ENCODE data around the gene CA10. TPM values are rescaled to one million over a fixed set of nuclear protein-coding genes. Genes with fewer than 3 reads are reported as not detected.

CA10 gene
- total and polyA plus RNA-seq, 2 of the 4 experiments (the other 2 are of a cell fraction) = not detected

GRCh38 chr17:51907041-51907440 is 251.5 kb downstream of the CA10 start:
- Histone ChIP-seq H3K4me1 (ENCODE audit: control insufficient read depth, insufficient read depth, low read length) (no peaks in the 10 kb centered on the region), H2BK15ac (ENCODE audit: low read depth, low read length) (no peak overlapping the region), H2AK9ac (replicated peaks; ENCODE audit: low read depth, low read length, poor library complexity) (no peak overlapping the region), H3K4ac (ENCODE audit: low read depth, low read length) (no peak overlapping the region), H4K20me1 (ENCODE audit: insufficient read depth, low read length) (no peaks in the 10 kb centered on the region), H4K5ac (ENCODE audit: low read depth, low read length) (no peak overlapping the region), H3K27ac (ENCODE audit: insufficient read depth, low read length) (no peak overlapping the region), H3K4me3 (ENCODE audit: insufficient read depth, low read depth, low read length) (no peak overlapping the region), H3K18ac (ENCODE audit: low read depth, low read length) (no peak overlapping the region), H3K9ac (ENCODE audit: low read depth, low read length) (no peak overlapping the region), H3K27me3 (ENCODE audit: control insufficient read depth, insufficient read depth, low read length) (no peaks in the 10 kb centered on the region), H3K14ac (replicated peaks; ENCODE audit: low read depth, low read length) (no peak overlapping the region), H3K4me2 (ENCODE audit: low read depth, low read length) (no peak overlapping the region), H3K36me3 (ENCODE audit: control insufficient read depth, insufficient read depth, low read length) (no peaks in the 10 kb centered on the region), H2AFZ (replicated peaks; ENCODE audit: low read length, poor library complexity) (no peak overlapping the region), H3K9me1 (ENCODE audit: insufficient read depth, low read length) (no peaks in the 10 kb centered on the region), H3K23ac (ENCODE audit: low read depth, low read length) (no peak overlapping the region), H4K91ac (ENCODE audit: insufficient read depth, low read depth, low read length) (no peak overlapping the region), H2AK5ac (ENCODE audit: low read depth, low read length) (no peak overlapping the region), H3K9me3 (ENCODE audit: control insufficient read depth, insufficient read depth, low read length) (peaks cover 16% of the 10 kb centered on the region), H2BK20ac (ENCODE audit: low read depth, low read length) (no peak overlapping the region), H2BK120ac (ENCODE audit: low read depth, low read length) (no peak overlapping the region), H2BK5ac (ENCODE audit: low read depth, low read length, poor library complexity, severe bottlenecking) (no peak overlapping the region), H3K79me1 (ENCODE audit: low read depth in 1 of 2, low read length in 2 of 2) (no peaks in the 10 kb centered on the region), H4K8ac (ENCODE audit: low read depth in 2 of 2, low read length in 2 of 2) (no peak overlapping the region), H3K56ac (ENCODE audit: extremely low read depth, insufficient read depth, low read length) (no peak overlapping the region)
- POLR2A ChIA-PET (ENCODE audit: unreplicated experiment) = no interaction called here
- TF ChIP-seq ELK1 (IDR thresholded peaks at IDR 0.05; ENCODE audit: borderline replicate concordance, low read depth, low read length) (no peak), RAD21 (IDR thresholded peaks at IDR 0.05; ENCODE audit: low read length) (no peak), CTCF (conservative IDR thresholded peaks at IDR 0.05; ENCODE audit: low read depth, low read length) (no peak), SMC3 (IDR thresholded peaks at IDR 0.05; ENCODE audit: low read depth, low read length) (no peak), POLR2A (IDR thresholded peaks at IDR 0.05; ENCODE audit: low read depth, low read length) (no peak), MAZ (IDR thresholded peaks at IDR 0.05; ENCODE audit: borderline replicate concordance, low read depth, low read length) (no peak), USF2 (IDR thresholded peaks at IDR 0.05; ENCODE audit: low read depth, low read length) (no peak), RFX5 (IDR thresholded peaks at IDR 0.05; ENCODE audit: low read depth, low read length) (no peak), NFE2L2 (IDR thresholded peaks at IDR 0.05; ENCODE audit: low read depth, low read length) (no peak), CHD1 (IDR thresholded peaks at IDR 0.05; ENCODE audit: low read depth, low read length) (no peak), FOS (IDR thresholded peaks at IDR 0.05; ENCODE audit: low read depth, low read length) (no peak), BHLHE40 (IDR thresholded peaks at IDR 0.05; ENCODE audit: low read depth, low read length) (no peak), MXI1 (IDR thresholded peaks at IDR 0.05; ENCODE audit: borderline replicate concordance, low read depth, low read length) (no peak), RCOR1 (IDR thresholded peaks at IDR 0.05; ENCODE audit: insufficient replicate concordance, low read length) (no peak), CEBPB (IDR thresholded peaks at IDR 0.05; ENCODE audit: low read depth, low read length) (no peak), MAFK (IDR thresholded peaks at IDR 0.05; ENCODE audit: low read depth, low read length) (no peak)
- no TSS peak for BruUV-seq (replicated peaks)
- DNase-seq (no peak), ATAC-seq (ENCODE audit: low read depth) (no peak)
- intact Hi-C loops (cut with micrococcal nuclease) = no loop called here
- CTCF ChIA-PET = no interaction called here
- dilution Hi-C loops (cut with HindIII; ENCODE audit: low sequenced_read_pairs, unreplicated experiment) = no loop called here
- in situ Hi-C loops (cut with MboI; ENCODE audit: low sequenced_read_pairs) = no loop called here
- no CpG with 5 or more reads among the region's 2 CpGs for WGBS, 2 experiments (ENCODE audit: extremely low coverage in 2 of 2, insufficient read length in 1 of 2)
